Measurements from ENCODE around the gene LIN37.

GRCh38 chr19:35750167-35750566 lies 1.8 kb downstream of the LIN37 start:
- TF ChIP-seq CTCF (IDR thresholded peaks at IDR 0.05; ENCODE audit: low read depth, low read length) (no peak), EZH2phosphoT487 (IDR thresholded peaks at IDR 0.05; ENCODE audit: low read depth) (no peak)
